Right lobe of liver (tissue), 4 donors: Measurements from ENCODE around the gene KRT6A.

Experiments used
- POLR2A ChIP-seq: fragments of 450-650 bp; IDR thresholded peaks from one replicate; pipeline ENCODE4 v1.6.1; 2017; ENCODE audit warnings: antibody characterized with exemption, mild to moderate bottlenecking
- TF ChIP-seq, protein P1 (sequence below), 4 donors: fragments of 200-600 bp in 3 of 4; fragments of 450-650 bp in 1 of 4; IDR thresholded peaks; one replicate each; pipeline versions ENCODE4 v1.5.1 to v1.8.0; 2016 to 2022; ENCODE audit warnings: antibody characterized with exemption in 4 of 4, mild to moderate bottlenecking in 2 of 4
- donor health status: DM: no; HTN: no; CAD: no.
- donor health status: DM: no; HTN: no; CAD: no.
- donor health status: DM: no; HTN: yes; CAD: no.

- TF ChIP-seq, protein P1, sequence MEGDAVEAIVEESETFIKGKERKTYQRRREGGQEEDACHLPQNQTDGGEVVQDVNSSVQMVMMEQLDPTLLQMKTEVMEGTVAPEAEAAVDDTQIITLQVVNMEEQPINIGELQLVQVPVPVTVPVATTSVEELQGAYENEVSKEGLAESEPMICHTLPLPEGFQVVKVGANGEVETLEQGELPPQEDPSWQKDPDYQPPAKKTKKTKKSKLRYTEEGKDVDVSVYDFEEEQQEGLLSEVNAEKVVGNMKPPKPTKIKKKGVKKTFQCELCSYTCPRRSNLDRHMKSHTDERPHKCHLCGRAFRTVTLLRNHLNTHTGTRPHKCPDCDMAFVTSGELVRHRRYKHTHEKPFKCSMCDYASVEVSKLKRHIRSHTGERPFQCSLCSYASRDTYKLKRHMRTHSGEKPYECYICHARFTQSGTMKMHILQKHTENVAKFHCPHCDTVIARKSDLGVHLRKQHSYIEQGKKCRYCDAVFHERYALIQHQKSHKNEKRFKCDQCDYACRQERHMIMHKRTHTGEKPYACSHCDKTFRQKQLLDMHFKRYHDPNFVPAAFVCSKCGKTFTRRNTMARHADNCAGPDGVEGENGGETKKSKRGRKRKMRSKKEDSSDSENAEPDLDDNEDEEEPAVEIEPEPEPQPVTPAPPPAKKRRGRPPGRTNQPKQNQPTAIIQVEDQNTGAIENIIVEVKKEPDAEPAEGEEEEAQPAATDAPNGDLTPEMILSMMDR (IDR thresholded peaks at IDR 0.05), result no peak
- no peak for TF ChIP-seq POLR2A
Observed at GRCh38 chr12:52445876-52446275, 47.2 kb downstream of the KRT6A start.
